Measurements from ENCODE around the gene ZFHX3.
"Not testable (repeated sequence)": the region's sequence is repeated elsewhere in the genome, so short reads cannot be mapped to it uniquely, and the experiment has no call there.

Gene ZFHX3, protein sequence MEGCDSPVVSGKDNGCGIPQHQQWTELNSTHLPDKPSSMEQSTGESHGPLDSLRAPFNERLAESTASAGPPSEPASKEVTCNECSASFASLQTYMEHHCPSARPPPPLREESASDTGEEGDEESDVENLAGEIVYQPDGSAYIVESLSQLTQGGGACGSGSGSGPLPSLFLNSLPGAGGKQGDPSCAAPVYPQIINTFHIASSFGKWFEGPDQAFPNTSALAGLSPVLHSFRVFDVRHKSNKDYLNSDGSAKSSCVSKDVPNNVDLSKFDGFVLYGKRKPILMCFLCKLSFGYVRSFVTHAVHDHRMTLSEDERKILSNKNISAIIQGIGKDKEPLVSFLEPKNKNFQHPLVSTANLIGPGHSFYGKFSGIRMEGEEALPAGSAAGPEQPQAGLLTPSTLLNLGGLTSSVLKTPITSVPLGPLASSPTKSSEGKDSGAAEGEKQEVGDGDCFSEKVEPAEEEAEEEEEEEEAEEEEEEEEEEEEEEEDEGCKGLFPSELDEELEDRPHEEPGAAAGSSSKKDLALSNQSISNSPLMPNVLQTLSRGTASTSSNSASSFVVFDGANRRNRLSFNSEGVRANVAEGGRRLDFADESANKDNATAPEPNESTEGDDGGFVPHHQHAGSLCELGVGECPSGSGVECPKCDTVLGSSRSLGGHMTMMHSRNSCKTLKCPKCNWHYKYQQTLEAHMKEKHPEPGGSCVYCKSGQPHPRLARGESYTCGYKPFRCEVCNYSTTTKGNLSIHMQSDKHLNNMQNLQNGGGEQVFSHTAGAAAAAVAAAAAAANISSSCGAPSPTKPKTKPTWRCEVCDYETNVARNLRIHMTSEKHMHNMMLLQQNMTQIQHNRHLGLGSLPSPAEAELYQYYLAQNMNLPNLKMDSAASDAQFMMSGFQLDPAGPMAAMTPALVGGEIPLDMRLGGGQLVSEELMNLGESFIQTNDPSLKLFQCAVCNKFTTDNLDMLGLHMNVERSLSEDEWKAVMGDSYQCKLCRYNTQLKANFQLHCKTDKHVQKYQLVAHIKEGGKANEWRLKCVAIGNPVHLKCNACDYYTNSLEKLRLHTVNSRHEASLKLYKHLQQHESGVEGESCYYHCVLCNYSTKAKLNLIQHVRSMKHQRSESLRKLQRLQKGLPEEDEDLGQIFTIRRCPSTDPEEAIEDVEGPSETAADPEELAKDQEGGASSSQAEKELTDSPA (N-terminal part only)

DNA sequence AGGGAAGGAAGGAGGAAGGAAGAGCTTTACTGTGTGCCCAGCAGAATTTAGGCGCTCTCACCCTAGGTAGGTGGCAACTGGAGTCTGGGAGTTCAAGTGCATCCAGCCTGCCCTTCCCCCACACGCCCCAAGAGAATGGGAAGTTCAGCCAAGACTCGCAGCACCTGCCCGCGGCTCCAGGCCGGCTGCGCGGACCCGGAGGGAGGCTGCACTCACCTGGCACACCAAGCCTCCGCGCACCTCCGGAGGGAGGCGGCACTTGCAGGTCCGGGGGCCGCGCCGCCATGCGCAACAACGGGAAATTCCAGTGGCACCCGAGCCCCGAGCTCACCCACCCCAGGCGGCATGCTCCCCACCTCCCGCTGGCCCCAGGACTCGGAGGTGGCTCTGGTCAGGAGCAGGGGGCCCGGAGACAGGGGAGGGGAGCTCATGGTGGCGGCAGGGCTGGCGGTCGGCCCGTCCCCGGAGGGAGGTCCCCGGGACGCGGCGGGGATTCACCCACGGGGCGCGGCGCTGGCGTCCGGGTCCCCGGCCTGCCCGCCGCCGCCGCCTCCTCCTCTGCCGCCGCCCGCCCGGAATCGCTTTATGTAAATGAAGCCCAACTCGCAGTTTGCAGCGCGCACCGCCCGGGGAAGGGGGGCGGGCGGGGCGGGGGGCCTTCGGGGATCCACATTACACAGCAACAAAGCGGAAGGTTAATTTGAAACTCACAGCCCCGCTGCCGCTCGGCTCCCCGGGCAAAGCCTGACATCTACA is at the start of gene ZFHX3:
ZFHX3 (minus strand) TSS at position 593 of the 756 bp plus-strand sequence. CDS start 87,983 bp downstream, outside the sequence.
- peak; percentile 80 for DNase-seq

DNA sequence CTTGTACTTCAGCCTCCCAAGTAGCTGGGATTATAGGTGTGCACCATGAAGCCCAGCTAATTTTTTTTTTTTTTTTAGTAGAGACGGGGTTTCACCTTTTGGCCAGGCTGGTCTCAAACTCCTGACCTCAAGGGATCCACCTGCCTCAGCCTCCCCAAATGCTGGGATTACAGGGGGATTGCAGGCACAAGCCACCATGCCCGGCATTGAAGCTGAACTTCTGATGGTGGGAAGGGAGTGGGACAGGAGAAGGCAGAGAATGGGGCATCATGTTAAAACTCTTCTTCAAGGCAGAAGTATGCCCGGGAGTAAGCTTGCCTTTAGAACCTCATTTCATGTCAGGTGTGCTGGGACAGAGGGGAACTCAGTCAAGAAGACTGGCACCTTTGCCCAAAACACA is 48.6 kb upstream of the ZFHX3 start:
- DNase-seq = no peak

DNA sequence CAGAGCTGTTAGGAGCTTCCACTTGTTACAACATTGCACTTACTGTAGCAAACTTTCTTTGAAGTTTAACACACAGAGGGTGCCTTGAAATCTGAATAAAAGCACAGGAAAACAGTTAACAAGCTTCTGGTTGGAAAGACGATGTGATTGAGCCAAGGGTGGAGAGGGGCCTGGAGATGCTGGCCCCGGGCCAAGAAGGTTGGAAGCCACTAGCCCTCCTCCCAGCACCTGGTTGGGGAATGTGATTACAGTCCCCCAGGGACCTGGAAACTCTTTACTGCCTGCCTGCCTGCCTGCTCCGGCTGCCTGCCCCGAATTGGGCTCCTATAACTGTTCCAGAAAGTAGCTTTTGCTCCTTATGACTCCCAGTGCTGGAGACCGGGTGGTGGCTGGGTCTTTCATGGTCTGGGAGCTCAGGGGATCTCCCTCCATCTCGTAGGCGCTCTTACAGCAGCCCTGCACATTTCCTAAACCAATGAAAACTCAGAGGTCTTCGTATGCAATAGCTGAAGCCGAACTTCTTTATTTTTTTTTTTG is 48.0 kb upstream of the ZFHX3 start:
- peak; percentile 55 for DNase-seq

DNA sequence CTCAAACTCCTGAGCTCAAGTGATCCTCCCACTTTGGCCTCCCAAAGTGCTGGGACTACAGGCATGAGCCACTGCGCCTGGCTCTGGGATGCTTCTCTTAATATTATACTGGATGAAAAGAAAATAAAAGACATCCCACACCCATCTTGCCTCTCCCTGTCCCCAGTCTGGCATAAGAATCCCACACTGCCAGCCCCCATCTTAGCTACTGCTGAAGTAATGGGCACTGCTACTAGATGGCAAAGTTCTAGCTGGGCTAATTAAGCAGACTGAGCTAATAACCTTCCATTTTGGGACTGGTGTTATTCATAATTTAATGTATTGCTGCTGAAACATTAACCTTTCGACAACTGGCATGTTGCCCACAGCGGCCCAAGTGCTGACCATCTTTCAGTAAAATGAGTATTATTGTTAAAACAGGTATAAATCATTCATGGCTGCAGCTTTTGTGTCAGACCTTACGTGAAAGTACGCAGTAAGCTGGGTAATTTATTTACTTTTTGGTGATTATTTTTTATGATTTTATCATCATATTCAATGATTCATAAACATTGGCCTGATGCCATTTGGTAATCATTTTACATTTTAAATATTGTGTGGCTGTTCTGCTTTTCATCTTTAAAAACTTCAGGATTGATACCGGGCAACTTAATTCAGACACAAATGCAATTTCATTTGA is 47.4 kb upstream of the ZFHX3 start:
- DNase-seq = no peak

DNA sequence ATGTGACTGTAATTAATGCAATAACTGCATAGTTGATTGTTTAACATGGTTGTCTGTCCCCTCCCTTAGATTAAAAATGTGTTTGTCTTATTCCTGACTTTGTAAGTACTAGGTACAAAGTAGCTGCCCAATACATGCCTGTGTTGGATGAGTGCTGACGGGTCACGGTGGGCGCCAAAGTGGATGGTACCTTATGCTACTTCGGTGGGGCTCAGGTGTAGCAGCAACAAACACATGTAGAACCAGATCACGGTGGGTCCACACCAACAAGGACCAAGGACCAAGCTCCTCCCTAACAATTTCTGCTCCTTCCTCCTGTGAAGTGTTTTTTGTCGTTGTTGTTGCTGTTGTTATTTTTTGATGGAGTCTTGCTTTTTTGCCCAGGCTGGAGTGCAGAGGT is 46.4 kb upstream of the ZFHX3 start:
- no peak for DNase-seq

DNA sequence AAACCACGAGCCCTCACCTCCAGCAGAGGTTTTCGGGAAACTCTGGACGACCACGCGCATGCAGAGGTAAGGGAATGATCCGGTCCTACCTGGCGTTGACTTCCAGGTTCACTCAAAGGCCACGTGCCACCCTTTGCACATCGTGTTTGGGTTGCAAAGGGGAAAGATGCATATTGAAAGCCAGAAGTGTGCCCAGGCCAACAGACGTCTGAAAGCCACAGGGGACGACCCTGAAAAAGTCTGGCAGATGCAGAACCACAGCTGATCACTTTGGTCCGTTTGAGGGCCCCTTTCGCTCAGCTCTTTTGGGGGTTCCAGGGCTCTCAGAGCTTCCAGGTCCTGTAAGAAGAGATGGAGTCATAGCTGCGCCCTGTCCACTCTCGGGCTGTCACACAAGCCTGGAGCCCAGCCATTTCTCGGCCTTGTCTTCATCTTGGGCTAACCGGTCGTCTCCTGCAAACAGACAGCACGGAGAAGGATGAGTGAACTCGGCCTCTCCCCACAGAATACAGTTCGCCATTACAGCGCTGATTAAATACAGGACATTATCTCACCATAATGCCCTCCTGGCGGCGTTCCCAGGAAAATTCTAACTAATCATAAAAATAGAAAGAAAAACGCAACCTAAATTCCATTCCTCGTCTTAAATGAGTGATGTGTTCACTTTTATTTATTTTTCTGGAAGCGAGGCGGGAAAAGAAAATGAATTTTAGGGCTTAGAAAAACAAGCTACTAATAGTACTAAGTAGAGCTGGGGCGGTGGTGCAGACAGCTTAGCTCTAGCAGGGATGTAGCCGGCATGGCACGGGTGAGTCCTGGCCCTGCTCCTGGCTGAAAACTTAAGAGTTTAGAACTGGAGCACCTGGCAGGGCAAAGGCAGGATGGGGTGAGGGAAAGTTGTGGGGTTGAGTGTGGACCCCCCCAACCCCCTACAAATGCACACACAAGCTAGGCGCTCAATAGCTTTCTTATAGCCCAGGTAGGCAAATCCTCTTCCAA is 45.5 kb upstream of the ZFHX3 start:
- DNase-seq = no peak

DNA sequence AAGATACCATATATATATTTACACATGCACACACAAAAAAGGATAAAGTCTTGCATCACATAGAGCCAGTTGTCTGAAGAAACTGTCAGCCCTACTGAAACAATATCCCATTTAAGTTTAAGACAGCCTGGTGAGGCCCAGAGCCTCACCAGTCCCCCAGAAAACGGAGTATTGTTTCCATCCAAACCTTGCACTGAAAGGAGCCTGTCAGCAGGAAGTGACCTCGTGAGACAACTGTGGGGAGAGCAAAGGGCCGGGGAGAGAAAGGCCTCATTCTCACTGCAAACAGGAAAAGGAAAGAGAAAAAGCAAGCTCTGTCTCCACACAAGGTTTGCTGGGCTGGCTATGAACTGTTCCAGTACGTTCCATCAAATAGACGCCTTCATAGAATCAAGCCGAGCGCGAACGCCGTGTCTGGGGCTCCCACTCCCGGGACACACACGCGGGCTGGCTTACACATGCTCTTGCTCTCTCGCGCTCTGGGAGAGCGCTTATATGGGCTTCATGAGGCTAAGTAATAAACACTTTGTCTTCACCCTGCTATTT is 44.4 kb upstream of the ZFHX3 start:
- no peak for DNase-seq

DNA sequence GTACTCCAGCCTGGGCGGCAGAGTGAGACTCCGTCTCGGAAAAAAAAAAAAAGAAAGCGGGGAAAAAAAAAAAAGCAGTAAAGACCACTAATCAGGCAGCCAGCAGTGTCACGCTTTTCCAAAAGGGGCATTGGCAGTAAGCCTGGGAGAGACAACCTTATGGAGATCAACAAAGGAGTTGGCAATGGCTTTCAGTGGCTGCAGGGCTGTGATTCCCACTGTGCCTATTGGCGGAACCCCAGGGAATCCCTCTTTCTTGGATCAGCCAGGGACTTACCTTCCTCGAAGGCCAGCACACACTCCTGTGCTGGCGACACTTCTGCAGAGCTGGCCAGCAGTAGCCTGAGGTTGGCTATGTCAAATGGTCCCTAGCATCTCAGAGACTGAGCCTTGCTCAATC is 43.2 kb upstream of the ZFHX3 start:
- DNase-seq = no peak

DNA sequence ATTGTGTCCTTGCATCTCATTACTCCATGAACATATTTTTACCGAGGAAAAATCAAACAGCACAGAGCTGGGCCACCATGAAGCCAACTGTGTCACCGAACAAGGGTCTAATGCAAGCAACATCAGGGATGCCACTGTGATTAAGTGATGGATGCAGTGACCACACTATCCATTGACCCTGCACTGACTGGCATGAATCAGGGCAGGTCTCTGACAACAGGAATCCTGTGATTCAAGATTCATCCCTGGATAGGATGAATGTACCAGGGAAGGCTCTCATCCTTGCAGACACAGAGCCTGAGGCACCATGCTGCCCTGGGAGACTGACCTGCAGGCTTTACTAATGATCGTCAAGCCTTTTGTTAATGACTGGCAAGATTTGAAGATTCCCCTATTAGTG is 41.5 kb upstream of the ZFHX3 start:
- no peak for DNase-seq

DNA sequence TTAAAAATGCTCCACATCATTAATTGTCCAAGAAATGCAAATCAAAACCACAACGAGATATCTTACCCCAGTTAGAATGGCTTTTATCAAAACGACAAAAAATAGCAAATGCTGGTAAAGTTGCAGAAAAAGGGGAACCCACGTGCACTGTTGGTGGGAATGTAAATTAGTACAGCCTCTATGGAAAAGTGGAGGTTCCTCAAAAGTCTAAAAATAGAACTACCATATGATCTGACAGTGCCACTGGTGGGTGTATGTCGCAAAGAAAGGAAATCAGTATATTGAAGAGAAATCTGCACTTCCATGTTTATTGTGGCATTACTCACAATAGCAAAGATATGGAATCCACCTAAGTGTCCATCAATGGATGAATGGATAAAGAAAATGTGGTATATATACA is 38.2 kb upstream of the ZFHX3 start:
- DNase-seq = peak; percentile 93

DNA sequence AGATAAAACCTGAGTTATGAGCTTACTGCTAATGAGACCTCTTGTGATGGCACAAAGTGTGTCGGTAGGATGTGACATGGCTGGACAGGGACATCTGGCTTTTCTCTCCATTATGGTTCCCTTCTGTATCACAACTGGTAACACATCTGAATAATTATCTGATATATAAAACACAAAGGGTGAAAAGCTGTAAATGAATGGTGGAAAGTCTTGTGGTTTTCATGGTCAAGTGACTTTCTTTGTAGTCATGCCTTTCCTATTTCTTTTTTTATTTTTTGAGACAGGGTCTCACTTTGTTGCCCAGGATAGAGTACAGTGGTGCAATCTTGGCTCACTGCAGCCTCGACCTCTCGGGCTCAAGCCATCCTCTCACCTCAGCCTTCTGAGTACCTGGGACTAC is 35.3 kb upstream of the ZFHX3 start:
- no peak for DNase-seq

DNA sequence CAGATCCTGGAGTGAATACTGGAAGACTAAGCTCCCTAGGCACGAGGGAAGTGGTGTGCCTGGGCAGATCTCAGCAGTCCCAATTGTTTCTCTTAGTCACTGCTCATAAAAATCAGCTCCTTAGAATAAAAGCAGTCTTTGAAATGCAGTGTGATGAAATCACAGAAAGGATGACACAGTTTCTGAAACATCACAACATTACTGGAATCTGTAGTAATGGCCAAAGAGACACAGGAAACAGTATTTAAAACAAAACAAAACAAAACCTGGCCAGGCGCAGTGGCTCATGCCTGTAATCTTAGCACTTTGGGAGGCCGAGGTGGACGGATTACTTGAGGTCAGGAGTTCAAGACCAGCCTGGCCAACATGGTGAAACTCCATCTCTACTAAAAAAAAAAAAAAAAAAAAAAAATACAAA is 34.7 kb upstream of the ZFHX3 start:
- peak; percentile 92 for DNase-seq

DNA sequence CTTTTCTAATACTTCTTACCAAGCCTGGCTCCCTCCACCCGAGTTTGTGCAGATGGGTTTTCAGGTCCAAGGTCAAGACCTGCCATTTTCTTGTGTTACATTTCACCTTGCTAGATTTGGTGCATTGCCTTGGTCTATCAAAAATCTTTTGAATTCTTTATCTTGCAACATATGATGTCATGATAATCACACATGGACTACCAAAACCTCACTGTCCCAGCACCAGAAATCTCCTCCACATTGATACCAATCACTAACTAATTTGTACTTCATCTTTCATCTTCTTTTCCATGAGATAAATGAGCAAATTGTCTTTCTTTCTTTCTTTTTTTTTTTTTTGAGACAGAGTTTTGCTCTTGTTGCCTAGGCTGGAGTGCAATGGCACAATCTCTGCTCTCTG is 33.0 kb upstream of the ZFHX3 start:
- DNase-seq = no peak

DNA sequence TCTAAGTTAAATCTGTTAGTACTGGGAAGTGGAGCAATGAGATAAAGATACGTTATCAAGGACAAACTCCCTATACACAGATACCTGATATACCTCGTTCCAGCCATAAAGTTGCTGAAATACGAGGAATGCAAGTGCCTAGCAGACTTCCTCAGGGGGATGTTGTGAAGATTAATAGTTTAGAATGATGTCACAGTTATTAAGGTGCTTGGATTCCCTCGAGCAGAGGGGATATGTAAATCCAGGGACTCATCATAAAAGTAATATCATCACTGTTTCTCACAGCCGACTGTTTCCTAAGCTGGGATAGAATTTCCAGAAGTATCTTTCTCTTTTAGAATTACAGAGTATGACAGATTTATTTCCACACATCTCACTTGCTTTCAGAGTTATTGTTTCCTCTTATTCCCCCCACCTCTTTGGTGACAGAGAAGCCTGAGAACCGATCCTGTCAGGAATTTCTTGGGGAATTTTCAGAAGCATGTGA is 28.4 kb upstream of the ZFHX3 start:
- peak; percentile 77 for DNase-seq

DNA sequence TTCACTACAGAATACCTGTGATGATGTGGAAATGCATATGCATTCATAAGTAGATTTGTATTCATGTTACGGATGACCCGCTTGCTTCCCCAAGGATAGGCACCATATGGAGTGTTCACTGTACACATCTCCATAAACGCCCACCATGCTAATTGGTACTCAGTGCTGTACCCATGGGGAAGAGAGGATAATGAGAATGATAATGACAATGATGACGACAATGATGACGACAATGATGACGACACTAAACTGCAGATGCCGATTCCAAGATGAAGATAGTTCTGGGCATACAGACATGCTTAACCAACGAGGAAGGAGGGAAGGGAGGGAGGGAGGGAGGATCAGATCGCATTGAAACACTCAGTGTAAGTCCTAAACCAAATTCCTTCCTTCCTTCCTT is 26.5 kb upstream of the ZFHX3 start:
- DNase-seq = no peak

DNA sequence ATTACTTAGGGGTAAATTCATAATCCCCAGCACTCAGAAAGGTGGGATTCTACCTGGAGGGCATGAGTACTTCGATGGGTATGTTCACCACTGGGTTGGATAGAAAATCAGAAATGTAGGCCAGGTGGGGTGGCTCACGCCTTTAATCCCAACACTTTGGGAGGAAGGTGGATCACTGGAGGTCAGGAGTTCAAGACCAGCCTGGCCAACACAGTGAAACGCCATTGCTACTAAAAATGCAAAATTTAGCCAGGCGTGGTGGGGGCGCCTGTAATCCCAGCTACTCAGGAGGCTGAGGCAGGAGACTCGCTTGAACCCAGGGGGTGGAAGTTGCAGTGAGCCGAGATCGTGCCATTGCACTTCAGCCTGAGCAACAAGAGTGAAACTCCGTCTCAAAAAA is 24.1 kb upstream of the ZFHX3 start:
- not testable (repeated sequence) for DNase-seq

DNA sequence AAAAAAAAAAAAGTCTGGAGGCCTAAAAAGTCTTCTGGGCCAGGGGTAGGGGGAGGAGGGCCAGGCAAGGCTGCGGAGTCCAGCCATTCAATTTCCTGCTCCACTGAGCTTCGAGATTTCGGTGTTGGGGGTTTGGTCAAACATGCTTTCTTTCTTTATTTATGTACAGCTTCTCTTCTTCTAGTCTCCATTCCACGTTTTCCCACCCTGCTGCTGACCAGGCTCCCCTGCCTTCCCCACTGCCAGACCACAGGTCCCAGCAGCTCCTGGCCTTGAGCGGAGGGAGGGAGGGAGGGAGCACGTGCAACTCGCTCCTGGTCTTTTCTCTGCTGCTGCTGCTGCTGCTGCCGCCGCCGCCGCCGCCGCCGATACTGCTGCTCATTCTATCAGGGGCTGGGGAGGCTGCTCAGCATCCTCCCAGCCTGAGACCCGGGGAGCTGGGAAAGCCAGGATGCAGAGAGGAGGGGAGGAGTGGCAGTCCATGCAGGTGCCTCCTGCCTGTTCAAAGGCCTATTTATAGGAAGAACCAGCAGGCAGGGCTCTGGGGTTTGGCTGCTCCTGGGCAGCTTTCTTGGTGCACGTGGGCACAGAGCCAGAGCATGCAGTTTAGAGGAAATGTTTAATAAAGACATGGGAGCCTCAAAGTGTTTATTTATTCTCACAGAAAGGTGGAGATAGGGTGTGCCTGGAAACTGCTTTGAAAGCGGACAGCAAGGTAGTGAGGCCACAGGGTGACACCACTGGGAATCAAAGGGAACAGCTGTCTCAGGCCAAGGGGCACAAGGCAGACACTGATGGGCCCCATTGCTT is 23.4 kb upstream of the ZFHX3 start:
- DNase-seq = no peak

DNA sequence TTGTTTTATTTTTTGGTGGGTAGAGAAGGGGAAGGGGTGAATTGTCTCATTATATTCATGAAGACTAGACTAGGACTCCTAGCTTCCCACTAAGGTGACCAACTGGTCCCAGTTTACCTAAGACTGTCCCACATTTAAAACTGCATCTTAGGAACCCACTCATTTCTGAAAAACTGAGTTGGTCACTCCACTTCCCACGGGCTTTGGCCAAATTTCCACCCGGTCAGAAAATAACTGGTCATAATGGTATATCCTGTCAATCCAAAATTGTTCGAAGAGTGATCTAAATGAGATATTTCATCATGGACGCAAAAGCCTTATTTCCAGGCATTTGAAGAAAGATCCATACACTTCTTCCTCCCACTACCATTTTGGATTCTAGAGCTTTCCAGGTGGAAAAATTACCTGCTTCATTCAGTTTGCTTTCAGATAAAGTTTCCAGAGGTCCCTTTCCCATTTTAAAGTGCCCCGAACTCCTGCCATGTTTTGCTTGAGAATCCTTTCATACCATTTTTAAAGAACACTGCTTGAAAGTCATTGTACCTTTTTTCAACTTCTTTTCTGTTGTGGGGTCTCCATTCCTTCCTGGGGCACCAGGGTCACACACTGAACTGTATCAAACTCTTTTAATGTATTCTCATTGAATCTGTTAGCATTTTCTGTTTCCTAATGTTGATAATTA is 21.8 kb upstream of the ZFHX3 start:
- DNase-seq = no peak
